ENCODE measurements around the gene DNAH5. TPM values are rescaled to one million over a fixed set of nuclear protein-coding genes. Genes with fewer than 3 reads are reported as not detected.
A peak's percentile ranks its signal among the peaks of the same experiment; 100 is the strongest.

The DNAH5 gene
- total RNA-seq, 1 donor from 2014 or later = 0.07 TPM

- DNase-seq (ENCODE audit: low read depth, low spot score) = no peak
These were observed 213.3 kb downstream of the DNAH5 start for GRCh38 chr5:13731121-13731628.

DNA sequence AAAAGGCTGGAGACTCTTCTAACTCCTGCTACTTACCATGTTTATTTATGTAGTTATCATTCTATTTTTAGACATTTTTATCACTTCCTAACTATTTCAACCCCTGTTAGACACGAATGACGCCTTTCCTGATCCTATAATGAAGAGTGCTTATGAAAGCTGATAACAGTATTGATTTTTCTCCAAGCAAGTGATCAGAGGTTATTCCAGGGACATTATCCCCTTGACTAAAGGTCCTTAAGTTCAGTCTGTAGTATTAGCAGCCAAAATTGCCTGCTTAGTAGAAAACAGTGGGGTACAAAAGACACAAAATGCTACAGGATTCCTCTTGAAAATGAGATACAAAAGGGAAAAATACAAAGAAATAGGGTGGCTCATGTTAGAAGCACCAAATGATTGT lies 235.6 kb downstream of the DNAH5 start:
- no peak for DNase-seq (ENCODE audit: low read depth, low spot score)

DNA sequence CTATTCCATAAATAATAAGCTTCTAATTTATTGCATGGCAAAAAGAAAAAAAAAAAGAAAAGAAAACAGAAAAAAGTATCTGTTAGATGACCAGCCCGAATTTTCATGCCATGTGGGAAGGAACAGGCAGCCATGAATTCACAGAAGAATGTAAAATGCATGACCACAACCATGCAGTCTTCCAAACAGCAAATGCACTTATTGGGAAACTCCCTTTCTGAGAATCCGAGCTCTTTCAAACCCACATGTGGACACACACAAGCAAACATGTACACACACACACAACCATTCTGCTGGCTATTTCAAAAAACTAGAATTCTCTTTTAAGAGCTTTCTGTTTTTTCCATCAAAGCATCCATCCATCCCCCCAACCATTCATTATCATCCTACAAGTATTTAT lies 236.1 kb downstream of the DNAH5 start:
- no peak for DNase-seq (ENCODE audit: low read depth, low spot score)

DNA sequence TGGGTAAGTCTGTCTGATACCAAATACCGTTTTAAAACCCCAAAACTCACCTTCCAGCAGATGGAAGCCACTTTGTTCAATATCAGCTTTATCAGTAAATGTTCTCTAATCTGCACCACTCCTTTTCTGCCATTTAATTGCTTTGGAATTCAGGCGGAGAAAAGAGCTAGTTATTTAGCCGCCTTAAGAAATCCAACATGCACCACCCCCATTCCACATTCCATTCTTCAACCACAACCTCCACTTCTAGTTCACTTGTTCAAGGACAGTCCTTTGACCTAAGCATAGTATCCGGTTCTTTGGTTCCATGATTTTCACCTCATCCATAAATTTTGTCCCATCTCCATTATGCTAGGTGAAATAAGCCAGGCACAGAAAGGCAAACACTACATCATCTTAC lies 240.1 kb downstream of the DNAH5 start:
- DNase-seq (ENCODE audit: low read depth, low spot score) = no peak

GRCh38 chr5:13700626-13701025 lies 243.9 kb downstream of the DNAH5 start:
- DNase-seq (ENCODE audit: low read depth, low spot score) = no peak

GRCh38 chr5:13698885-13699284 lies 245.6 kb downstream of the DNAH5 start:
- DNase-seq (ENCODE audit: low read depth, low spot score) = no peak

DNA sequence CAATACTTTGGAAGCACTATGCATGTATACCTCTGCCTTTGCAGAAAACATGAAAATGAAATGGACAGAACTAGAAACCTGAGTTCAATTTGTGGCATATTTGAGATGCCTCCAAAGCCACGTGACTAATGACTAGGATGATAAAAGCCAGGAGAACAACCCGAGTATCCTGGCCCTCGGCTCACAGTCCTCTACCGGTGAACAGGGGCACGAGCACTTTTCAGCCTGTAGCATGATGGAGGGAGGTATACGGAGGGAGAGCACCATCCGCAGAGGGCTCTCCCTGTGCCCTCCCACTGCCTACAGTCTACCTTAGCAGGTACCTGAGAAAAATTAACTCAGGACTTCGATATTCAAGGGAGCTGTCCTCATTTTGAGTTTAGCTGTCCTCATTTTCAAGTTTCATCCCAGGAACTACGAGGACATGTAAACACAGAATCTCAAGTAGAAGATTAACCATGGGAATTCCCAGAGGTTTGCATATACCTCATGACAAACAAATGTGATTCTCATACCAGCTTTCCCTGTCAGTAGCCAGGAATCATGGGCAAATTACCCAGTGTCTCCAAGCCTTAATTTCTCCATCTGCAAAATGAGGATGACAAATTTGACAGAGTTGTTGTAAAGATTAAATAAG lies 249.3 kb downstream of the DNAH5 start:
- DNase-seq (ENCODE audit: low read depth, low spot score) = no peak

GRCh38 chr5:13692172-13692571 lies 252.3 kb downstream of the DNAH5 start:
- no peak for DNase-seq (ENCODE audit: low read depth, low spot score)

DNA sequence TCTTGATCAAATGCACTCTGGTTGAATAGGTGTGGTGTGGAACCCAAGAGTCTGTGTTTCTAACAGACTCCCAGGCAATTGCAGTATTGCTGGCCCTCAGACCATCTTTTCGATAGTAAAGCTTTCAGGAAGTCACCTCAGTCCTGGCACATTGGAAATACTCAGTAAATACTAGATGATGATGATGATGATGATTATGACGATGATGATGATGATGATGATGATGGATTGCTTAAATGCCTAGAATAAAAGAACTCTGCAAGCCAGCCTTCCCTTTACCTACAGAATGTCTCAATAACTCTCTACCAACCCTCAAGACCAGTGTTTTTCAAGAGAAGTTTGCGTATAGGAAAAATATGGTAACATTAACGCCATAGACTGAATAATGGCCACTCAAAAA lies 268.0 kb downstream of the DNAH5 start:
- no peak for DNase-seq (ENCODE audit: low read depth, low spot score)

DNA sequence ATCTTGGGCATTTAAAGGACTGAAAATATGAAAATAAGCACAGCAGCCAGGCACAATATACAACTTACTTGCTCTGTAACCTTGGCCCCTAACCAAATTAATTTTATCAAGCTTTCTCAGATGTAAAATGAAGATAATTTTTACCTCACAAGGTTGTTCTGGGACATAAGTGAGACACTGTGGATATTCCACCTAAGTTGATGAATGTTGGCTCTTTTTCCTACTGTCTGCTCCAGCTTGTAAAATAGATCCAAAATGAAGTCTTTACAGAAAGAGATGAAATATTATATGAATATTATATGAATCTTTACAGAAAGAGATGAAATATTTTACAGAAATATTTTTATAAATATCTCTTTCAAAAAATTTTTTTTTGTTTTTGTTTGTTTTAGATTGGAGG lies 270.1 kb downstream of the DNAH5 start:
- no peak for DNase-seq (ENCODE audit: low read depth, low spot score)

- no peak for DNase-seq (ENCODE audit: low read depth, low spot score)
These were observed 271.0 kb downstream of the DNAH5 start for GRCh38 chr5:13673511-13673910.

- DNase-seq (ENCODE audit: low read depth, low spot score) = peak; percentile 84
These were observed 280.1 kb downstream of the DNAH5 start for GRCh38 chr5:13664377-13664776.

- no peak for DNase-seq (ENCODE audit: low read depth, low spot score)
These were observed 281.9 kb downstream of the DNAH5 start for GRCh38 chr5:13662626-13663025.

- no peak for DNase-seq (ENCODE audit: low read depth, low spot score)
These were observed 283.2 kb downstream of the DNAH5 start for GRCh38 chr5:13661272-13661671.

GRCh38 chr5:13660072-13660471 lies 284.4 kb downstream of the DNAH5 start:
- DNase-seq (ENCODE audit: low read depth, low spot score) = no peak

DNA sequence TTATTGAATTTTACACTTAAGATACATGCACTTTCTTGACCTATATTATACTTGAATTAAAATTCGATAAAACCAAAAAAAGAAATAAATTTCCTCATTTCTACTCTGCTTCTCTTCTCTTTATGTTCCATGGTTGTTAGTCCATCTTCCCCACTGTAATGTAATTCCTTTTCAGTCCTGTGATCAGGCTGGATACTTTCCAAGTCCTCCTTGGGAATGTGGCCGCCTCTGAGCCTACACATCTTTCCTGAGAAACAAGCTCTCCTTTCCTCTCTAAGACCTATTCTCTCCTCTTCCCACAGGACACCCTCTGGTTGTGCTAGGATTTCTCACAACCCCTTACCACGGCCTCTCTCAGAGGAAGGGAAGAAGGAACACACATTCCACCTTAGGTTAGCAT lies 285.1 kb downstream of the DNAH5 start:
- DNase-seq (ENCODE audit: low read depth, low spot score) = no peak

DNA sequence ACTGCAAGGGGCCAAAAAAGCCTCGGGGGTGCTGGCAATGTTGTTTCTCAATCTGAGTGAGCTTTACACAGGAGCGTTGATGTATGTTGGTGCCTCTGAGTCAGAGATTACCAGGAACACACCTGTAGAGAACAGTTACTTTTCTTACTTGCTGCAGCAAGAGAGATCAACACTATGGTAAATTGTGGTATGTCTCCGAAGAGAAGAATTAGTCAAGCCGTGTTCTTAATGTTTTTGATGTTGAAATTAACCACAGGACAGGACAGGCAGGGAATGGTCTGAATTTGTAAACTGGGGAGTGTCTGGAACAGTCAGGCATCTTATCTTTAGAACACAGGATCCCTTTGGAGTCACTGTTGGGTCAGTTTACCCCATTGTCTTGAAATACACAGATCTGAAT lies 285.7 kb downstream of the DNAH5 start:
- DNase-seq (ENCODE audit: low read depth, low spot score) = no peak

DNA sequence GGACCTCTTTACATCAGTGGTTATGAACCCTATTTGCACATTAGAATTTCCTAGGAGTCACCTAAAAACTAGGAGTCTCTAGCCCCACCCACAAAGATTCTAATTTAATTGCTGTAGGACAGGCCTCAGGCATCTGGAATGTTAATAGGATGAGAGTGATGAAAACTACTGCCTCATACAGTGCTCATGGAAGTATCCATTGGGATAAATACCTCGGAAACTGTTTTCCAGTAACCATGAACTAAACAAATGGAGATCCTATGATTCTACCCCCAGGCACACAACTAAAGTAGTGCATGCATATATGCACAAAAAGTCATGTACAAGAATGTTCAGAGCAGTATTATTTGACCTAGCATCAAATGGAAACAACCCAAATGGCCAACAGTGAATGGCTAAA lies 286.3 kb downstream of the DNAH5 start:
- DNase-seq (ENCODE audit: low read depth, low spot score) = no peak

GRCh38 chr5:13653709-13654108 lies 290.8 kb downstream of the DNAH5 start:
- no peak for DNase-seq (ENCODE audit: low read depth, low spot score)

- no peak for DNase-seq (ENCODE audit: low read depth, low spot score)
These were observed 294.8 kb downstream of the DNAH5 start for GRCh38 chr5:13649656-13650055.

DNA sequence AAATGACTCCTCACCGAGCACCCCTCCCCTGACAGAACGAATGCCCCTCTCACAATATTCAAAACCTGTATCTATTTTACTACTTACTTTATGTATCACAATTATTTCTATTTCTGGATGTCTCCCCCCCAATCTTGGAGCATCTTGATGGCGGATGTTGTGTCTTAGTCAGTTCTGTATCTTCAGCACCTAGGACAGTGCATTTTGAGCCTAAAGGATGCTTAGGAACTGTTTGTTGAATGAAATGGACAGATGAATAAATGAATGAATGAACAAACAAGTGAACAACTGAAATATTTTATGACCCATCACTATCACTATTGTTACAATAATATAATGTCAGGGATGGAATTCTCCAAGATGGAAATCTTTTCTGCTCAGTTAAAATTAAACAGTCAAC lies 295.7 kb downstream of the DNAH5 start:
- no peak for DNase-seq (ENCODE audit: low read depth, low spot score)

DNA sequence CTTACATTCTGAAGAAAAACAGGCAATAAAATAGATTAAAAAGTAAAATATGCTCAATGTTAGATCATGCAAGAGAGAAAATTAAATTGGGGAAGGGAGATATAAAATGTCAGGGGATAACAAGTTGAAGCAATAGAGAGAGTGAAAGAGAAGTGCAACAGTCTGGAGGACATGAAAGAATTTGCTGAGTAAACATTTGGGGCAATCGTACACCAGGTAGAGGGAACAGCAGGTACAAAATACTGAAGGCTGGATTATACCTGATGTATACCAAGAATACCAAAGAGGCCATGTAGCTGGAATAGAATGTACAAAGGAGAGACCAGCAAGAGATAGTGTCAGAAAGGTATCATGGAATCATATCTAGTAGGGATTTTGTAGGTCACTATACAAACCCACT lies 300.8 kb downstream of the DNAH5 start:
- no peak for DNase-seq (ENCODE audit: low read depth, low spot score)

GRCh38 chr5:13643196-13643595 lies 301.3 kb downstream of the DNAH5 start:
- no peak for DNase-seq (ENCODE audit: low read depth, low spot score)
